Thyroid gland (tissue), 4 donors: Measurements from ENCODE around the gene SH3BP4. TPM values are rescaled to one million over a fixed set of nuclear protein-coding genes. Genes with fewer than 3 reads are reported as not detected.

Experiments
- DNase-seq, 2 donors: peaks; one replicate each; pipeline ENCODE4 v3.0.0-alpha.2; 2019
- H3K27ac ChIP-seq, 3 donors: fragments of 200-600 bp; sonication (generic); 1 replicate in 2 of 3; 2 replicates in 1 of 3; pipeline ENCODE4 v1.5.1; 2016 to 2019; ENCODE audit warnings: mild to moderate bottlenecking in 1 of 3, moderate library complexity in 1 of 3
- H3K27me3 ChIP-seq: fragments of 200-600 bp; sonication (generic); one replicate; pipeline ENCODE4 v1.5.1; 2019
- H3K36me3 ChIP-seq, 2 donors: fragments of 200-600 bp; sonication (generic); one replicate each; pipeline ENCODE4 v1.5.1; 2016 to 2019
- H3K4me1 ChIP-seq, 2 donors: fragments of 200-600 bp; sonication (generic); one replicate each; pipeline ENCODE4 v1.5.1; 2017 to 2019
- H3K4me3 ChIP-seq, 3 donors: fragments of 200-600 bp; sonication (generic); replicated peaks in 1 of 3; 1 replicate in 2 of 3; 2 replicates in 1 of 3; pipeline ENCODE4 v1.5.1; 2016; ENCODE audit warnings: mild to moderate bottlenecking in 1 of 3
- H3K9me3 ChIP-seq: fragments of 200-600 bp; sonication (generic); one replicate; pipeline ENCODE4 v1.5.1; 2017
- CTCF ChIP-seq, 6 experiments: fragments of 200-600 bp in 3 of 6; fragments of 450-650 bp in 3 of 6; sonication (generic) in 3 of 6; IDR thresholded peaks; one replicate each; pipeline ENCODE4 v1.5.1; 2016 to 2019; ENCODE audit warnings: antibody characterized with exemption in 6 of 6, mild to moderate bottlenecking in 2 of 6, inconsistent platforms in 1 of 6, moderate library complexity in 1 of 6
- POLR2A ChIP-seq, 2 donors: fragments of 450-650 bp; IDR thresholded peaks; one replicate each; pipeline ENCODE4 v1.6.1; 2017; ENCODE audit warnings: antibody characterized with exemption in 2 of 2, mild to moderate bottlenecking in 2 of 2, moderate library complexity in 1 of 2
- WGBS, 2 donors: methylation state at CpG; one replicate each; pipeline ENCODE4 v1.1.5; 2017; 5-methylcytosine and 5-hydroxymethylcytosine counted together
- intact Hi-C: fragments of 100-400 bp; cut with DNase I; formaldehyde crosslinking; loops from one replicate; pipeline ENCODE4 v1.15.1; 2023
- total RNA-seq, 4 donors: library from RNA; depleted of rRNA; stranded (reverse); fragments of >200 nt; gene quantifications; one replicate each; pipeline ENCODE4 v1.2.3, GENCODE V29; 2016

SH3BP4 gene
- total RNA-seq, 4 donors from 2014 or later = 36.9 to 64.6 (median 47.9) TPM

DNA sequence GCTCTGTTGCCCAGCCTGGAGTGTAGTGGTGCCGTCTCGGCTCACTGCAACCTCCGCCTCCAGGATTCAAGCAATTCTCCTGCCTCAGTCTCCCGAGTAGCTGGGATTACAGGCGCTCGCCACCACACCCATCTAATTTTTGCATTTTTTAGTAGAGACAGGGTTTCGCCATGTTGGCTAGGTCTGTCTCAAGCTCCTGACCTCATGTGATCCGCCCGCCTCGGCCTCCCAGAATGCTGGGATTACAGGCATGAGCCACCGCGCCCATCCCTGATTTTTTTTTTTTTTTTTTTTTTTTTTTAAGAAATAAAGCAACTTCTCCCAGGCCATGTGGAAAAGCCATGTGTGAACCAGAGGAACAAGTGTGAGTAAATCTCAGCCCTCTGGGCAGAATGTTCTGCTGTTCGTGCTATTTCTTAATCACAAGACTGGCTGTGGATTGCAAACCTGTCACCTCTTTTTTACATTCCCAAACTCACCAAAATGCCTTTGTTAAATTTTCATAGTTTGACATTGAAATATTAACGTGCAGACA is 6.4 kb upstream of the SH3BP4 start:
- no peaks in the 10 kb centered on the region for H3K36me3 ChIP-seq
- DNase-seq = no peak
- no peaks in the 10 kb centered on the region for H3K27me3 ChIP-seq
- H3K9me3 ChIP-seq = no peaks in the 10 kb centered on the region
- no peak for TF ChIP-seq CTCF (IDR thresholded peaks at IDR 0.05)
- no peak for TF ChIP-seq POLR2A (IDR thresholded peaks at IDR 0.05)
- intact Hi-C loops = loop anchor here (5.0 kb wide), 1 partner anchor 37 kb away; no protein-coding TSS in a partner anchor
- H3K4me3 ChIP-seq = no peak overlapping the region
- peaks cover 13 to 27% of the 10 kb centered on the region in 2 donors for H3K4me1 ChIP-seq
- no peak overlapping the region for H3K27ac ChIP-seq
- 90 to 91% methylated on average over 14 of the region's 14 CpGs for WGBS, 2 donors

- Histone ChIP-seq H3K4me3 (no peak overlapping the region), H3K4me1 (peaks cover 10 to 18% of the 10 kb centered on the region in 2 donors), H3K9me3 (no peaks in the 10 kb centered on the region), H3K36me3 (no peaks in the 10 kb centered on the region), H3K27me3 (no peaks in the 10 kb centered on the region), H3K27ac (no peak overlapping the region)
- intact Hi-C loops = loop anchor here (5.0 kb wide), 1 partner anchor 35 kb away; no protein-coding TSS in a partner anchor
- no peak for DNase-seq
- 90 to 99% methylated on average over 3 of the region's 3 CpGs for WGBS, 2 donors
- TF ChIP-seq POLR2A (IDR thresholded peaks at IDR 0.05) = no peak
- TF ChIP-seq CTCF (IDR thresholded peaks at IDR 0.05) = no peak
Measured at GRCh38 chr2:234947556-234947955, 4.3 kb upstream of the SH3BP4 start.

DNA sequence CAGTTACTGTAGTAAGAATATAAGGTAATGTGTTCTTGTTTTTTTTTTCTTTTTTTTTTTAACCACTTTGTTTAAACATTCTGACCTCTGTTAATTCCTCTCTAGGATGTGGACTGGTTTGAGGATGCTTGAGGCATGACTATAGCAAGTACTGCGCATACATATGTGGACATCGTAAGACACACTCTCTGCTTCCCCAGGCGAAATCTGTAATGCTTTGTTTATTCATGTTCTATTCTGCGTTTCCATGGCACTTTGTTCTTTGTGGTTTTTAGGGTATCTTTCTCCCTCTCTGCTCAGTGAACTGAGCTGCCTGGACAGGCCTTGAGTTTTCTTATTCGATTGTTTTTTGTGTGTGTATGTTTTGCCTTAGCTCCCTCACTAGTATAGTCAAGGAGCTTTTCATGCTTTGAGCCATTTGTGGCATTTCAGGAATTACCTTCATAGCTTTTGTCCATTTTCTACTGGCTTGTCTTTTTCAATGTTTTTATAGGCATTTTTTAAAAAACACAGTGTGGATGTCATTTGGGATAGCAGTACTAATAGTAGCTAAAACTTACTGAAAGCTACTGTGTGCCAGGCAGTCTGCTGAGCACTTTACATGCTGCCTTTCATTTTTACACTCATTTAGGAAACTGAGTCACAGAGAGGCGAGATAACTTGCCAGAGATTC is 1.9 kb upstream of the SH3BP4 start:
- WGBS, 2 donors = 26 to 39% methylated on average over 6 of the region's 6 CpGs
- Histone ChIP-seq H3K27me3 (no peaks in the 10 kb centered on the region), H3K4me1 (peaks cover 24 to 36% of the 10 kb centered on the region in 2 donors), H3K27ac (peak overlapping the region; percentile 70 to 91 (median 71)), H3K9me3 (no peaks in the 10 kb centered on the region), H3K4me3 (no peak overlapping the region), H3K36me3 (no peaks in the 10 kb centered on the region)
- intact Hi-C loops = loop anchor here (5.0 kb wide), 1 partner anchor 32 kb away; no protein-coding TSS in a partner anchor
- DNase-seq = peak; percentile 30 to 39
- TF ChIP-seq POLR2A (IDR thresholded peaks at IDR 0.05) (peak in 1 of 2 donors; percentile 67), CTCF (IDR thresholded peaks at IDR 0.05) (no peak)

GRCh38 chr2:234950435-234950729 is 1.4 kb upstream of the SH3BP4 start:
- Histone ChIP-seq H3K36me3 (no peaks in the 10 kb centered on the region), H3K4me3 (no peak overlapping the region), H3K27ac (peak overlapping the region; percentile 70 to 91 (median 71)), H3K27me3 (no peaks in the 10 kb centered on the region), H3K9me3 (no peaks in the 10 kb centered on the region), H3K4me1 (peaks cover 24 to 41% of the 10 kb centered on the region in 2 donors)
- TF ChIP-seq CTCF (IDR thresholded peaks at IDR 0.05) (no peak), POLR2A (IDR thresholded peaks at IDR 0.05) (no peak)
- WGBS, 2 donors = 45 to 64% methylated on average over 7 of the region's 7 CpGs
- intact Hi-C loops = no loop called here
- DNase-seq = no peak
